Tibial nerve (tissue), 4 donors: ENCODE results near the gene ST8SIA2. TPM values are rescaled to one million over a fixed set of nuclear protein-coding genes. Genes with fewer than 3 reads are reported as not detected.
A peak's percentile ranks its signal among the peaks of the same experiment; 100 is the strongest.

ENCODE experiments used
- DNase-seq, 2 donors: peaks; one replicate each; pipeline ENCODE4 v3.0.0-alpha.2; 2019; ENCODE audit warnings: low spot score in 2 of 2
- H3K27ac ChIP-seq, 4 donors: fragments of 200-600 bp; sonication (generic) in 3 of 4; one replicate each; pipeline ENCODE4 v1.5.1; 2017 to 2019; ENCODE audit warnings: mild to moderate bottlenecking in 1 of 4
- H3K27me3 ChIP-seq, 2 donors: fragments of 200-600 bp; sonication (generic) in 1 of 2; one replicate each; pipeline versions ENCODE4 v1.5.1 to v1.6.0; 2017 to 2019
- H3K36me3 ChIP-seq, 3 donors: fragments of 200-600 bp; sonication (generic); one replicate each; pipeline ENCODE4 v1.5.1; 2018 to 2019
- H3K4me1 ChIP-seq, 4 donors: fragments of 200-600 bp; sonication (generic) in 3 of 4; one replicate each; pipeline ENCODE4 v1.5.1; 2017 to 2019
- H3K4me3 ChIP-seq, 4 donors: fragments of 200-600 bp; sonication (generic) in 3 of 4; one replicate each; pipeline ENCODE4 v1.5.1; 2017 to 2019; ENCODE audit warnings: mild to moderate bottlenecking in 1 of 4, moderate library complexity in 1 of 4
- H3K9me3 ChIP-seq, 4 donors: fragments of 200-600 bp; sonication (generic) in 3 of 4; one replicate each; pipeline ENCODE4 v1.5.1; 2017 to 2019
- EP300 ChIP-seq, 2 donors: sonication (generic); formaldehyde crosslinking; IDR thresholded peaks; one replicate each; pipeline ENCODE4 v1.6.1; 2017; ENCODE audit warnings: antibody characterized with exemption in 2 of 2, mild to moderate bottlenecking in 1 of 2
- POLR2A ChIP-seq, 2 donors: fragments of 450-650 bp; IDR thresholded peaks; one replicate each; pipeline ENCODE4 v1.6.1; 2017; ENCODE audit warnings: antibody characterized with exemption in 2 of 2, mild to moderate bottlenecking in 2 of 2, moderate library complexity in 2 of 2
- WGBS, 2 donors: methylation state at CpG; one replicate each; pipeline ENCODE4 v1.1.5; 2018; 5-methylcytosine and 5-hydroxymethylcytosine counted together
- total RNA-seq, 4 donors: library from RNA; depleted of rRNA; stranded (reverse); fragments of >200 nt; gene quantifications; one replicate each; pipeline ENCODE4 v1.1.0, GENCODE V29; 2016
- TF ChIP-seq, protein P1 (sequence below), 5 experiments: fragments of 200-600 bp in 3 of 5; fragments of 450-650 bp in 2 of 5; sonication (generic) in 3 of 5; IDR thresholded peaks; one replicate each; pipeline ENCODE4 v1.5.1; 2016 to 2019; ENCODE audit warnings: antibody characterized with exemption in 5 of 5, mild to moderate bottlenecking in 3 of 5, moderate library complexity in 2 of 5

Gene ST8SIA2
- total RNA-seq, 4 donors from 2014 or later = not detected

DNA sequence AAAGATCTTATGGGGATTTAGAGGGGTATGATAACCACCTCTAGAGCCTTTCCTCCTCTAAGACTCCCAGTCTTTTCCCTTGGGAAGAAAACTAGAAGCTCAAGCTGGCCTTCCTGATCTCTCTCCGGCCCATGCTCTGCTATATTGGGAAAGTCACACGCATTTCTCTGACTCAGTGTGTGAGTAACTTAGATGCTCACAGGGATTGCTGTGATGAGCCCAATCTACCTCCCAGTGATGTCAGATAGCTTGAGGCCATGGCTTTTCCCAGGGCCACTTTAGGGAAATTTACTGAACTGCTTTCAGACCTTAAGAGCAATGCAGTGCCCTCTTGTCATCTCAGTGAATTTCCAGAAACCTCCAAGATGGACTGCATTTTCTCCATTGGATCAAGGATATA is 8.6 kb upstream of the ST8SIA2 start:
- Histone ChIP-seq H3K4me3 (no peak overlapping the region), H3K4me1 (no peaks in the 10 kb centered on the region), H3K9me3 (peaks cover 0 to 6% (median 0%) of the 10 kb centered on the region in 4 donors), H3K36me3 (no peaks in the 10 kb centered on the region), H3K27ac (no peak overlapping the region), H3K27me3 (peaks cover 0 to 14% of the 10 kb centered on the region in 2 donors)
- DNase-seq = no peak
- 58 to 72% methylated on average over 2 of the region's 2 CpGs for WGBS, 2 donors
- TF ChIP-seq POLR2A (IDR thresholded peaks at IDR 0.05) = no peak

DNA sequence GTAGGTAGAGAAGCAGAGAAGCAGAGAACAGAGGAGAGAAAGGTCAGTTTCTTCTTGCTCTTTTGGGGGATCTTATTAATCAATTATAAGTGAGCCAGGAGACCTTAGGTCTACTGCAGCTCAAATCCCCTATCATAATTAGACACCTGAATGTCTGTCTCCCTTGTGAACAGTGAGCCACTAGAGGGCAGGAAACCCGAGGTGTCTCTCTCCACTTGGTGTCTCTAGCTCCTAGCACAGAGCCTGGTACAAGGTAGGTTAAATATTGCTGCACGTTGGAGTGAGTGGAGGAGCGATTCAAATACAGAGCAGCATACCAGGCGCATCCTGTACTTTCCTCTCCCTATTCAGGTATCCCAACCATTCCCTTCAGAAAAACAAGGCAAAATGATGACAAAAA is 2.0 kb upstream of the ST8SIA2 start:
- H3K27ac ChIP-seq = no peak overlapping the region
- H3K36me3 ChIP-seq = no peaks in the 10 kb centered on the region
- peaks cover 0 to 18% (median 0%) of the 10 kb centered on the region in 4 donors for H3K4me1 ChIP-seq
- H3K9me3 ChIP-seq = no peaks in the 10 kb centered on the region
- H3K27me3 ChIP-seq = peaks cover 0 to 74% of the 10 kb centered on the region in 2 donors
- no peak for DNase-seq
- TF ChIP-seq EP300 (IDR thresholded peaks at IDR 0.05) (no peak), POLR2A (IDR thresholded peaks at IDR 0.05) (no peak)
- TF ChIP-seq, protein P1, sequence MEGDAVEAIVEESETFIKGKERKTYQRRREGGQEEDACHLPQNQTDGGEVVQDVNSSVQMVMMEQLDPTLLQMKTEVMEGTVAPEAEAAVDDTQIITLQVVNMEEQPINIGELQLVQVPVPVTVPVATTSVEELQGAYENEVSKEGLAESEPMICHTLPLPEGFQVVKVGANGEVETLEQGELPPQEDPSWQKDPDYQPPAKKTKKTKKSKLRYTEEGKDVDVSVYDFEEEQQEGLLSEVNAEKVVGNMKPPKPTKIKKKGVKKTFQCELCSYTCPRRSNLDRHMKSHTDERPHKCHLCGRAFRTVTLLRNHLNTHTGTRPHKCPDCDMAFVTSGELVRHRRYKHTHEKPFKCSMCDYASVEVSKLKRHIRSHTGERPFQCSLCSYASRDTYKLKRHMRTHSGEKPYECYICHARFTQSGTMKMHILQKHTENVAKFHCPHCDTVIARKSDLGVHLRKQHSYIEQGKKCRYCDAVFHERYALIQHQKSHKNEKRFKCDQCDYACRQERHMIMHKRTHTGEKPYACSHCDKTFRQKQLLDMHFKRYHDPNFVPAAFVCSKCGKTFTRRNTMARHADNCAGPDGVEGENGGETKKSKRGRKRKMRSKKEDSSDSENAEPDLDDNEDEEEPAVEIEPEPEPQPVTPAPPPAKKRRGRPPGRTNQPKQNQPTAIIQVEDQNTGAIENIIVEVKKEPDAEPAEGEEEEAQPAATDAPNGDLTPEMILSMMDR (IDR thresholded peaks at IDR 0.05) = no peak
- 37 to 40% methylated on average over 4 of the region's 4 CpGs for WGBS, 2 donors
- H3K4me3 ChIP-seq = no peak overlapping the region

DNA sequence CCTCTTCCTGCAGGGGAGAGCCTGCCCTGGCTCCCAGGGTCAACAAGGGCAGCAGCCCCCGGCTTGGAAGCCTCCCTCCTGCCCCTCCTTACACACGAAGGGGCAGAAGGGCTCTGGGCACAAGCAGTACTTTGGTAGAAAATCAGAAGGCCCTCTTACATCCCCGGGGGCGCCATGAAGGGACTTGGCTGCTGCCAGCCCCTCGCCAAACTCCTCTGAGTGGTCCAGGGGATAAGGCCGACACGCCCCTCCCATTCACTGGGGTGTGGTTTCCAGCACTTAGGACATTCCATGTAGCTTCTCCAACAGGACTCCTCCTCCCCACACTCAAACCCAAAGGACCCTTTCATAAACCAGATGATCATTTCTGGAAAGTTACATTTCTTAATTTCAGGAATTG is 1.2 kb upstream of the ST8SIA2 start:
- H3K4me3 ChIP-seq = no peak overlapping the region
- H3K9me3 ChIP-seq = no peaks in the 10 kb centered on the region
- TF ChIP-seq EP300 (IDR thresholded peaks at IDR 0.05) (no peak), POLR2A (IDR thresholded peaks at IDR 0.05) (no peak)
- TF ChIP-seq, protein P1 (IDR thresholded peaks at IDR 0.05) = no peak
- no peak overlapping the region for H3K27ac ChIP-seq
- H3K4me1 ChIP-seq = peaks cover 0 to 18% (median 0%) of the 10 kb centered on the region in 4 donors
- peaks cover 0 to 74% of the 10 kb centered on the region in 2 donors for H3K27me3 ChIP-seq
- DNase-seq = no peak
- 3 to 9% methylated on average over 7 of the region's 7 CpGs for WGBS, 2 donors
- H3K36me3 ChIP-seq = no peaks in the 10 kb centered on the region

DNA sequence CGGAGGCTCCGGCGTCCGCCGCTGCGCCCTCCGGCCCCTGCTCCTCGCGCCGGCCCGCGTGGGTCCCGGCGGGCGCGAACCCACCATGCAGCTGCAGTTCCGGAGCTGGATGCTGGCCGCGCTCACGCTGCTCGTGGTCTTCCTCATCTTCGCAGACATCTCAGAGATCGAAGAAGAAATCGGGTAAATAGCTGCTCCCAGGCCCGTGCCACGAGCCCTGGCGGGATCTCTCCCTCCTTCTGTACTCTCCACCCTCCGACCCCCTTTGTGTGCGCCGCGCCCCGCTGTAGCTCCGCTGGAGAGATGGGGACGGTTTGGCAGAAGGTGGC is 263 bp downstream of the ST8SIA2 start:
- TF ChIP-seq, protein P1 (IDR thresholded peaks at IDR 0.05) = no peak
- TF ChIP-seq POLR2A (IDR thresholded peaks at IDR 0.05) = no peak
- TF ChIP-seq EP300 (IDR thresholded peaks at IDR 0.05) = no peak
- DNase-seq = no peak
- peaks cover 0 to 18% (median 0%) of the 10 kb centered on the region in 4 donors for H3K4me1 ChIP-seq
- WGBS, 2 donors = 0 to 2% methylated on average over 19 to 34 of the region's 34 CpGs
- peak overlapping the region in 2 of 4 donors; percentile 3 to 30 for H3K4me3 ChIP-seq
- H3K36me3 ChIP-seq = no peaks in the 10 kb centered on the region
- no peaks in the 10 kb centered on the region for H3K9me3 ChIP-seq
- peaks cover 0 to 71% of the 10 kb centered on the region in 2 donors for H3K27me3 ChIP-seq
- H3K27ac ChIP-seq = no peak overlapping the region

DNA sequence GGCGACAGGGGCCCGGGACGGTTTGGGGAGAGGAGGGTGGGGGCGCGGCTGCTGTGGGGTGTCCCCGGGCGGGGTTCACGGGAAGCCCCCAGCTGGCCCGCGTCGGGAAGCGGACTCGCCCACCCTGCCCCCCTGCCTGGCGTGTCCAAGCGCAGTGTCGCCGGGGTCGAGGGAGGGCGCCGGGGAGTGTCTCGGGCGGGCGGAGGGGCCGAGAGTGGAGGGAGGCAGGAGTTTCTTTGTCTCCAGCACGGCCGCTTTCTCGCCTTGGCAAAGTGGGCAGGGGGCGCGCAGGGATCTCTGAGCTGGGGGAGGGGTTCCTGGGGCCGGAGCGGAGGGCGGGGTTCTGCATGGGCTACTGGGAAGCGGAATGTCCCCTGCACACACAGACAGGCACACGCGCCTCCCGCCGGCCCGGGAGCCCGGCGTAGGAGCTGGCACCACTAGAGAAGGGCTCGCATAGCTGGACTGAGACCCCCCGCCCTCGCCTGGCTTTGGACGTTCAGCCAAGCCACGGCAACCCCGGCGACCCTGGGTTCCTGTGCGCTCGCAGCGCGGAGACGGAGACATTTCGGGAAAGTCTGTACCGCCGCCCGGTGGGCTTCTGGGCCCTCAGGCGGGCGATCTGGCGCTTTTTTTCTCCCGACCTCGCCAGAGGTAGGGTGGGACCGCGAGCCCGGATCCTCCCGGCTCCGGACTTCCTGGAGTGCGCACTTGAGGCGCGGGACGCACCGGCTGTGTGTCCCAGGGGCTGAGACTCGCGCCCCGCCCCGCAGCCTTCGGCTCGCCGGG is 822 bp downstream of the ST8SIA2 start:
- H3K9me3 ChIP-seq = no peaks in the 10 kb centered on the region
- H3K4me1 ChIP-seq = peaks cover 0 to 18% (median 0%) of the 10 kb centered on the region in 4 donors
- TF ChIP-seq EP300 (IDR thresholded peaks at IDR 0.05) (no peak), POLR2A (IDR thresholded peaks at IDR 0.05) (no peak)
- TF ChIP-seq, protein P1 (IDR thresholded peaks at IDR 0.05) = no peak
- H3K4me3 ChIP-seq = peak overlapping the region in 2 of 4 donors; percentile 3 to 30
- H3K27ac ChIP-seq = no peak overlapping the region
- peaks cover 0 to 65% of the 10 kb centered on the region in 2 donors for H3K27me3 ChIP-seq
- 1% methylated on average over 41 to 49 of the region's 78 CpGs for WGBS, 2 donors
- no peaks in the 10 kb centered on the region for H3K36me3 ChIP-seq
- DNase-seq = no peak
